Measurements from ENCODE around the gene ADA.

GRCh38 chr20:44594730-44595129 is 56.8 kb downstream of the ADA start:
- TF ChIP-seq CTCF (conservative IDR thresholded peaks at IDR 0.05 in 1 of 2, IDR thresholded peaks at IDR 0.05 in 1 of 2; ENCODE audit: extremely low read depth in 1 of 2, insufficient read depth in 1 of 2, low read depth in 1 of 2, low read length in 2 of 2) (no peak), EZH2 (IDR thresholded peaks at IDR 0.05; ENCODE audit: borderline replicate concordance, low read length) (no peak)
